ENCODE measurements around the gene NUAK2.
A peak's percentile ranks its signal among the peaks of the same experiment; 100 is the strongest.

Gene NUAK2

DNA sequence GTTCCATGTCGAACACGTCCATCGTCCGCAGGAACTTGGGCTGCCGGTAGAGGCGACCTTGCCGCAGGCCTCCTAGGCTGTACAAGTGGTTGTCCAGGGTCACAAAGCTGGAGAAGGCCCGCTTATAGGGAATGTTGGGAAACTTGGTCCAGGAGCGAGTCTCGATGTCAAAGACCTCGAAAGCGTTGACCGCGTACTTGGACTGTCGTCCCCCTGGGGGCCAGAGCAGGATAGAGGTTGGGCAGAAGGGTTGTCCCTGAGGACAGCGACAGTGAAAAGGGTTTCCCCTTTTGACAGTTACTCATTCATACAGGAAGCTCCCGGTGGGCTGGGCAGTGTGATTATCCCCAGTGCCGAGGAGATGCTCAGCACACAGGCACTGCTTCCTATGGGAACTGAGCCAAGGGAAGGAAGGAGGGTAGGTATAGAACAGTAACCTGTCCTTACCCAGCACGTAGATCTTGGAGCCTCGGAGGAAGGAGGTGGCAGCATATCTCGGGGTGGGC lies 17.7 kb upstream of the NUAK2 start:
- DNase-seq (ENCODE audit: low spot score in 2 of 2) = no peak
- Histone ChIP-seq H3K9me3 (no peaks in the 10 kb centered on the region), H3K27me3 (ENCODE audit: low read depth) (no peaks in the 10 kb centered on the region), H3K4me3 (no peak overlapping the region), H3K4me1 (peaks cover 4% of the 10 kb centered on the region), H3K36me3 (replicated peaks) (no peaks in the 10 kb centered on the region)
- in situ Hi-C loops (cut with MboI; ENCODE audit: low sequenced_read_pairs) = loop anchor here (5.0 kb wide), 2 partner anchors 148 to 183 kb away; no protein-coding TSS in a partner anchor

DNA sequence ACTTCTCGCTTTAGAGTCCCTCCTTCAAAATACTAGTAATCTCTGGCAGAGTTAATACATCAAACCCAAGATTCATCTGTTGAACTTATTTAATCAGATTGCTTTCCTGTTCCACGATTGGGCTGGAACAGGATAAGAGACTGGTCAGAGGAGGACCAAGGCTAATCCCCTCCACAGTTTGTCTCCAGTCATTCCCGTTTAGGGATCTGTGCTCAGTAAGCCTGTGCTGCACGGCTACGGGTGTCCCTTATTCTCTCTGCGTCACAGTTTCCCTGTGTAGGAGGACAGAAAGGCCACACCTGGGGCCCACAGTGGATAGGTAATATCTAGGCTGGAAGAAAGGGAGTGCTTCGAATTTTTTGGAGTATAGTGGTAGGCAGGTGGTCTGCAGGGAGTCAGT lies 16.5 kb upstream of the NUAK2 start:
- H3K27me3 ChIP-seq (ENCODE audit: low read depth) = no peaks in the 10 kb centered on the region
- no peaks in the 10 kb centered on the region for H3K4me1 ChIP-seq
- H3K36me3 ChIP-seq (replicated peaks) = no peaks in the 10 kb centered on the region
- in situ Hi-C loops (cut with MboI; ENCODE audit: low sequenced_read_pairs) = loop anchor here (5.0 kb wide), 2 partner anchors 149 to 184 kb away; no protein-coding TSS in a partner anchor
- DNase-seq (ENCODE audit: low spot score in 2 of 2) = no peak
- no peak overlapping the region for H3K4me3 ChIP-seq
- no peaks in the 10 kb centered on the region for H3K9me3 ChIP-seq

DNA sequence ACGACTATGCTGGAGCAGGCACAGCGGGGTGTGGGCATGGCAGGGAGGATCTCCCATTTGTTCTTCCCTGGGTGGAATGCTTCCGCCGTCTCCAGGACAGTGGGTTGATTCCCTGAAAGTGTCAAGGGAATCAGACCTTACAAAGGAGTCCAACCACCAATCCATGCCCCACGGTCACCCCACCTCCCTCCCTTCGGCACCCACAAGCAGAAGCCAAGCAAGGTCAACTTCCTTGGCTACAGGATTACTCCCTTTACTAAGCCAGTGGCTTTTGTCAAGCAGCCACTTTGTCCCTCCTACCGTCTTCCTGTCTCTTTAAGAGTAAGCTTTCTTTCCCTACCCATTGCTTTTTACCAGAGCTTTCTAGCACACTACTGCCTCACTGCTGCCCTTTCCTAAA lies 15.9 kb upstream of the NUAK2 start:
- no peak overlapping the region for H3K4me3 ChIP-seq
- H3K27me3 ChIP-seq (ENCODE audit: low read depth) = no peaks in the 10 kb centered on the region
- no peak for DNase-seq (ENCODE audit: low spot score in 2 of 2)
- H3K36me3 ChIP-seq (replicated peaks) = no peaks in the 10 kb centered on the region
- in situ Hi-C loops (cut with MboI; ENCODE audit: low sequenced_read_pairs) = loop anchor here (5.0 kb wide), 2 partner anchors 150 to 185 kb away; no protein-coding TSS in a partner anchor
- H3K4me1 ChIP-seq = no peaks in the 10 kb centered on the region
- no peaks in the 10 kb centered on the region for H3K9me3 ChIP-seq

DNA sequence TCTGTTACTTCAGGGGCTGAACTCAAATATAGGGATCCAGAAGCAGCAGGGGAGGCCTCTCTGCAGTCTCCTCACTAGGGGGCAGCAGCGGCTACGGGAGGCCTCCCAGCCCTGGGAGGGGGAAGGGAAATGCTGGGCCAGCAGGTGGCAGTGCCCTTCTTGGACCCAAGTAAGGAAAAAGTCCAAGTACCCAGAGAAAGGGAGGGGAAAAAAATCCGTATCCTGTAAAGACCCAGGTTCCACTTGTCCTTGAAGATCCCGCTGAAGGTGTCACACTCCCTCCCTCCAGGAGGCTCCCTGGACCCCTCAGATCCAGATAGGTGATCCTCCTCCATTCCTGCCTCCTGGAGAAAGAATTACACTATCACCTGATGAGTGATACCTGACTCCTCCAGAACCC lies 14.1 kb upstream of the NUAK2 start:
- Histone ChIP-seq H3K36me3 (replicated peaks) (no peaks in the 10 kb centered on the region), H3K9me3 (no peaks in the 10 kb centered on the region), H3K4me3 (no peak overlapping the region), H3K4me1 (no peaks in the 10 kb centered on the region; the same call in 1 of the 2 replicates), H3K27me3 (ENCODE audit: low read depth) (no peaks in the 10 kb centered on the region)
- DNase-seq (ENCODE audit: low spot score in 2 of 2) = peak; percentile 73 to 92
- in situ Hi-C loops (cut with MboI; ENCODE audit: low sequenced_read_pairs) = loop anchor here (5.0 kb wide), 2 partner anchors 152 to 187 kb away; no protein-coding TSS in a partner anchor

DNA sequence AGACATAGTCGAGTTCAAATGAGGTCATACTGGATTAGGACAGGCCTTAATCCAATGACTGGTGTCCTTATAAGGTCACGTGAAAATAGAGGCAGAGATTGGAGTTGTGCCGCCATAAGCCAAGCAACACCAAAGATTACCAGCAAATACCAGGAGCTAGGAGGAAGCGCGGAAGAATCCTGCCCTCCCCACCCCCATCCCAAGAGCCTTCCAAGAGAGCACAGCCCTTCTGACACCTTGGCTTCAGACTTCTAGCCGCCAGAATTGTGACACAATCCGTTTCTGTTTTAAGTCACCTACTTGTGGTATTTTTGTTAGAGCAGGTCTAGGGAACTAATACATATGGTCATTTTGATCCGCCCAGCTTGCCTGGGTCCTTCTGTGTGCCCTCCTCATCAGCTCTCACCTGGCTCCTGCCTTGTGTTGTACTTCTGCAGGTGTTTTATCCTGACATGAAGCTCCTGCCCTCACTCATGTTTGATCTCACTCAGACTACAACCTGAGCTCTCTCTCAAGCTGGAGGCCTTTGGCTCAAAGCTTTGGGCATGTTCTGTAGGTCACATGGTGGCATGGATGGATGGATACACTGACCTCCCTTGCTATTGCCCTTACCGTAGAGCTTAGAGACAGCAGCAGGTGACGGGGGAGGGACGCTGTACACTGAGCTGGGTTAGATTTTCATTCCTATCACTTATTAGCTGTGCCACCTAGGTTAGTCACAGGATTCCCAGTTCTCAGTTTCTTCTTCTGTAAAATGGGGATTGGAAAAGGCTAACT lies 10.7 kb upstream of the NUAK2 start:
- DNase-seq (ENCODE audit: low spot score in 2 of 2) = no peak
- in situ Hi-C loops (cut with MboI; ENCODE audit: low sequenced_read_pairs) = no loop called here
- no peak overlapping the region for H3K4me3 ChIP-seq
- H3K27me3 ChIP-seq (ENCODE audit: low read depth) = no peaks in the 10 kb centered on the region; the same call in 1 of the 2 replicates
- H3K36me3 ChIP-seq (replicated peaks) = no peaks in the 10 kb centered on the region
- H3K9me3 ChIP-seq = no peaks in the 10 kb centered on the region
- no peaks in the 10 kb centered on the region; the same call in 1 of the 2 replicates for H3K4me1 ChIP-seq

DNA sequence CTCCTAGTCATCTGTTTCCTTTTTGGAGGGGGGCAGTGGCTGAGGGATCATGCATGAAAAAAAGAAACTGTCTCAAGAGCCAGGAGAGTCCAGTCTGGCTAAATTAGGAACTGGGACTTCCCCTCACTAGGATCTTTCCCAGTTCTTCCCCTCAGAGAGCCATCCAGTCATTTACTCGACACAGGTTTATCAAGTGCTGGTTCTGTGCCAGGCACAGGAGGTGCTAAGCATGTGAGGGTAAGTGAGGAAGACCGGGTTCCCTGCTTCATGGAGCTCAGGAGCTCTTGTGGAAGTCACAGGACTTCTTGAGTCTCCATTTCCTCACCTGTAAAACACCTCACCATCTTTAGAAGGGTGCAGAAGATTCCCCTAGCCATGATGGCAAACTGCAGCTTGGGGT lies 8.6 kb upstream of the NUAK2 start:
- Histone ChIP-seq H3K36me3 (replicated peaks) (no peaks in the 10 kb centered on the region), H3K4me3 (no peak overlapping the region), H3K27me3 (ENCODE audit: low read depth) (peaks cover 2% of the 10 kb centered on the region; the same call in 1 of the 2 replicates), H3K9me3 (no peaks in the 10 kb centered on the region), H3K4me1 (peaks cover 2% of the 10 kb centered on the region)
- in situ Hi-C loops (cut with MboI; ENCODE audit: low sequenced_read_pairs) = no loop called here
- no peak for DNase-seq (ENCODE audit: low spot score in 2 of 2)

DNA sequence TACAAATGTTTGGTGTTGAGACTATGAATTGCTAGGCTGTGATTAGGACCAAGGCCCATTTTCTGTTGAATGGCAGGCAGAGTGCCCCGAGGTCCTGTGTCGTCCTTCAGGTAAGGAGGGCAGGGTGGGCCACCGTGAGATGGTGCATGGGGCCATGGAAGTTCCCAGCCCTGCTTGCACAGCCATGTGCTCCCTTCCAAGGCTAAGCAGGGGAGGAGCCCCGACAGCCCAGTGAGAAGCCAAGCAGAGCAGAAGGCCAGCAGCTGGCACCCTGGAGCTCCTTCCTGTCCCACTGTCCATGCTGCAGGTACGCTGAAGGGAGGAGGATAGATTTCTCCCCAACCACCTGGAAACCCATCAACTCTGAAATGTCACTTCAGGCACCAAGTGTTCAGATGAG lies 8.2 kb upstream of the NUAK2 start:
- Histone ChIP-seq H3K9me3 (no peaks in the 10 kb centered on the region), H3K4me1 (peaks cover 4% of the 10 kb centered on the region), H3K36me3 (replicated peaks) (no peaks in the 10 kb centered on the region), H3K4me3 (no peak overlapping the region), H3K27me3 (ENCODE audit: low read depth) (peaks cover 2% of the 10 kb centered on the region; the same call in 1 of the 2 replicates)
- in situ Hi-C loops (cut with MboI; ENCODE audit: low sequenced_read_pairs) = loop anchor here (5.0 kb wide), 1 partner anchor 52 kb away; no protein-coding TSS in a partner anchor
- no peak for DNase-seq (ENCODE audit: low spot score in 2 of 2)

DNA sequence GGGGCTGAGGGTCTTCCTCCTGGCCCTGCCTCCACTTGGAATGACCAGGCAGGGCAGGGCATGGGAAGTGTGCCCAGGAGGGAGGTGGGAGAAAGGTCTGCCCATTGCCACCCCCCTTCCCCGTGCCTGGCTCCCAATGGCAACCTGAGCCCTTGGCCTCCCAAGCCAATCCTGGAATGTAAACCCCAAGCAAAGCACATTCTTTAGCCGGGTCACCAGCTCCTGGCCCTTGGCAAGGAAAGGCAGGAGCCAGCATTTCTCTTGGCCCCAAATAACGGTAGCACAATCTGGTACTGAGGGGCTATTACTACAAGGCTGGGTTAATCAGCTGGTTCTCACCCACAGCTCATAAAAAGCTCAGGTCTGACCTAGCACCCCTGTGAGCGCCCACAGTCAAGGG lies 6.9 kb upstream of the NUAK2 start:
- in situ Hi-C loops (cut with MboI; ENCODE audit: low sequenced_read_pairs) = loop anchor here (5.0 kb wide), 1 partner anchor 51 kb away; no protein-coding TSS in a partner anchor

DNA sequence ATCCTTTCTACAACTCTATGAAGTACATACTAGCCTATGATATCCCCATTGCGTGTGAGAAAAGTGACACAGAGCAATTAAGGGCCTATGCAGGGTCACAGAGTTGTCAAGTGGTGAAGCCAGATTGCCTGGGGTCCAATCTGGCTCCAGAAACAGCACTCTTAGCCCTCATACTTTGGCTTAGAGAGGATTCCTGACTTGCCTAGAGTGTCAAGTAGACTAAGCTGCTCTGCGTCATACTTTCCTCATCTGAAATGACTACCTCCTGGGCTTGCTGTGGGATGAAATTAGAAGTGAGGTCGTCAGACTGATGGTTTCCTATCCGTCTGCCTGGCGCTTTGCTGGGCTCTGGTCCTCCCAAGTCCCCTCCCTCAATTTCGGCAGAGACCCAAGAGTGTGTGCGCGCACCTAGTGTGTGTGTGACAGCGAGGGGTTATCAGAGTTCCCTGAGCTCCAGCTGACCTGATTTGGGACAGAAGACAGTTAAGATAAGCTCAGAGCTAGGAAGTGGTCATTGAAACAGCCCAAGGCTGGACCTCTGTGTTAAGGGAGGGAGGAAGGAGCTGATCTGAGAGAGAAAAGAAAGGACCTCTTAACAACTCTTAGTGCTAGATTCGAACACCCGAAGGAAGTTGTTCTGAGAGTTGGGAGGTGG lies 5.4 kb upstream of the NUAK2 start:
- Histone ChIP-seq H3K9me3 (no peaks in the 10 kb centered on the region), H3K36me3 (replicated peaks) (no peaks in the 10 kb centered on the region), H3K27me3 (ENCODE audit: low read depth) (peaks cover 2% of the 10 kb centered on the region; the same call in 1 of the 2 replicates), H3K4me1 (peaks cover 4% of the 10 kb centered on the region), H3K4me3 (no peak overlapping the region)
- no peak for DNase-seq (ENCODE audit: low spot score in 2 of 2)
- in situ Hi-C loops (cut with MboI; ENCODE audit: low sequenced_read_pairs) = loop anchor here (5.0 kb wide), 1 partner anchor 50 kb away; no protein-coding TSS in a partner anchor

More for the DNA sequence above, 6.9 kb upstream of the NUAK2 start:
- no peaks in the 10 kb centered on the region for H3K36me3 ChIP-seq (replicated peaks)
- DNase-seq (ENCODE audit: low spot score in 2 of 2) = no peak
- H3K4me3 ChIP-seq = no peak overlapping the region
- H3K4me1 ChIP-seq = peaks cover 4% of the 10 kb centered on the region
- H3K27me3 ChIP-seq (ENCODE audit: low read depth) = peaks cover 2% of the 10 kb centered on the region; the same call in 1 of the 2 replicates
- H3K9me3 ChIP-seq = no peaks in the 10 kb centered on the region

DNA sequence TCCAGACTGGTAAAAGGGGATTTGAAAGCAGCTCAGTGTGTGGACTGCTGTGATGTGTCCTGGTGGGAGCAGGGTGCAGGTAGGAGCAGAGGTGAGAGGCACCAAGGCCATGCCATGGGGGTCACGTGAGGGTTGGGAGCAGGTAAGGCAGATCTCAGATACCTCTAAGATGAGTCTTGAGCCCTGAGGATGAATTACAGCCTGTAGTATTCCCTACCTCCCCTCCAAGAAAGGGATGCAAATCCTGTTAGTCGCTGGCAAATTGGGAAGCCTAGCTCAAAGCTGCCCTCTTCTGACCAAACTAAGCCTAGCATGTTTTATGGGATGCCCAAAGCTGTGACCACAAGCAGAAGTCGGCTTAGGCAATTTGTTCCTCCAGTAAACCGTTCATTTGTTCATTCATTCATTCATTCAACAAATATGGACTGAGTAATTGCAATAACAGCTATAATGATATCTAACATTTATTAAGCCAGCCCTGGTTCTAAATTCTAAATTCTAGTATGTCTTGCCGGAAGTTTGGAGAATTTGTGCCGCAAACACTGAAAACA lies 3.9 kb upstream of the NUAK2 start:
- no peaks in the 10 kb centered on the region for H3K36me3 ChIP-seq (replicated peaks)
- H3K4me3 ChIP-seq = no peak overlapping the region
- no peaks in the 10 kb centered on the region for H3K9me3 ChIP-seq
- peaks cover 2% of the 10 kb centered on the region; the same call in 1 of the 2 replicates for H3K27me3 ChIP-seq (ENCODE audit: low read depth)
- peaks cover 7% of the 10 kb centered on the region for H3K4me1 ChIP-seq
- in situ Hi-C loops (cut with MboI; ENCODE audit: low sequenced_read_pairs) = loop anchor here (5.0 kb wide), 1 partner anchor 48 kb away; no protein-coding TSS in a partner anchor
- peak; percentile 68 to 85 for DNase-seq (ENCODE audit: low spot score in 2 of 2)

DNA sequence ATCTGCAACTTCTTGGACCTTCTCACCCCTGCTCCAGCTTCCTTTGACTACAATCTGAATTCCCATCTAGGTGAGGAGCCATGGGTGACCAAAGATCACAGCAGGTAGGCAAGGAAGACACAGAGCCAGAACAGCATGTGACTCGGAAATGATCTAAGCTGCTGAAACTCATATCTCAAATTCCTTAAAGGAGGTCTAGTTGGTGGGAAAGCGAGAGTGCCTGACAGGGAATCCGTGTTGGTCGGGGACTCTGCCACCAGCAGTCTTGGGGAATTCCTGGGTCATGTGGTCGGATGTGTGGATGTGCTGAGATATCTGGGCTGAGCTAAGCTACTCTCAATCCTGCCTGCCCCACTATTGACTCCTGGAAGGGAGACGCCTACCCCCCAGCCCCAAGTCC lies 3.2 kb upstream of the NUAK2 start:
- no peaks in the 10 kb centered on the region for H3K9me3 ChIP-seq
- H3K27me3 ChIP-seq (ENCODE audit: low read depth) = peaks cover 2% of the 10 kb centered on the region; the same call in 1 of the 2 replicates
- in situ Hi-C loops (cut with MboI; ENCODE audit: low sequenced_read_pairs) = loop anchor here (5.0 kb wide), 1 partner anchor 47 kb away; no protein-coding TSS in a partner anchor
- no peak for DNase-seq (ENCODE audit: low spot score in 2 of 2)
- H3K4me1 ChIP-seq = peaks cover 9% of the 10 kb centered on the region
- no peak overlapping the region for H3K4me3 ChIP-seq
- no peaks in the 10 kb centered on the region for H3K36me3 ChIP-seq (replicated peaks)

DNA sequence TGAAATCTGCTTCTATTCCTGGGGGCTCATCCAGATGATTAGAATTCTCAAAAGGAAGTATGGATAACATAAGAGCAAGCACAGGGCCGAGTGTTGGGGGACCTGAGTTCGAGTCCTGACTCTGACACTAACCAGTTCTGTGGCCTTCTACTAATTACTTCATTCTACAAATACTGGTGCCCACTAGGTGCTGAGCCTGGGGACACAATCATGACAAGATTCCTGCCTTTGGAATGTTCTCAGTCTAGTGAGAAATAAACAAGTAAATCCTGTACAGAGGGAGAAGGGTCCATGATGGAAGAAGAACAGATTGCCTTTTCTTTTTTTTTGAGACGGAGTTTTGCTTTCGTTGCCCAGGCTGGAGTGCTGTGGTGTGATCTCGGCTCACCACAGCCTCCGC lies 2.2 kb upstream of the NUAK2 start:
- Histone ChIP-seq H3K36me3 (replicated peaks) (no peaks in the 10 kb centered on the region), H3K27me3 (ENCODE audit: low read depth) (peaks cover 2% of the 10 kb centered on the region; the same call in 1 of the 2 replicates), H3K9me3 (no peaks in the 10 kb centered on the region), H3K4me1 (peaks cover 18% of the 10 kb centered on the region), H3K4me3 (no peak overlapping the region)
- in situ Hi-C loops (cut with MboI; ENCODE audit: low sequenced_read_pairs) = no loop called here
- no peak for DNase-seq (ENCODE audit: low spot score in 2 of 2)

DNA sequence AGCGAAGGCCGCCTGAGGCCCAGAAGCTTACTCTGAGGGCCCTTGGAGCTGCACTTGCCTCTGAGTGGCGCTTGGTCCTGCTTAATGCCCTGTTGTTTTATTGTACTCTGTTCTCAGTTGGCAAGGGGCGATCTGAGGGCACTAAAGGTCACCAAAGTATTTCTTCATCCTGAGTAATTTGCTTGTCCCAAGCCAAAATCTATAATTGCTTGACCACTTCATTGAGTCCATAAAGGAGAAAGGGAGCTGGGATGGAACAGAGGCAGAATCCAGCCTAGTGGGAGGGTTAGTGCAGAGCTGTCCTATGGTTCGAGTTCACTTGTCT lies 376 bp upstream of the NUAK2 start:
- peaks cover 37% of the 10 kb centered on the region for H3K4me1 ChIP-seq
- 0 out of 2 replicates have a peak, but pooled peaks cover 2% of the 10 kb centered on the region for H3K27me3 ChIP-seq (ENCODE audit: low read depth)
- peak overlapping the region; percentile 78; the same call in 1 of the 2 replicates for H3K4me3 ChIP-seq
- DNase-seq (ENCODE audit: low spot score in 2 of 2) = no peak
- in situ Hi-C loops (cut with MboI; ENCODE audit: low sequenced_read_pairs) = no loop called here
- no peaks in the 10 kb centered on the region for H3K9me3 ChIP-seq
- no peaks in the 10 kb centered on the region; the same call in 1 of the 2 replicates for H3K36me3 ChIP-seq (replicated peaks)

Data from HAP-1 (cell line).